ENCODE results near the gene TSTD1. TPM values are rescaled to one million over a fixed set of nuclear protein-coding genes. Genes with fewer than 3 reads are reported as not detected.
"Not testable (repeated sequence)": the region's sequence is repeated elsewhere in the genome, so short reads cannot be mapped to it uniquely, and the experiment has no call there.

Gene TSTD1
- total RNA-seq, 6 donors from 2014 or later, result 56.2 to 170 (median 113) TPM

GRCh38 chr1:161021165-161021969 is 17.4 kb downstream of the TSTD1 start:
- DNase-seq, result peak; percentile 97 to 98
- no peaks in the 10 kb centered on the region for H3K36me3 ChIP-seq
- TF ChIP-seq, protein P1, sequence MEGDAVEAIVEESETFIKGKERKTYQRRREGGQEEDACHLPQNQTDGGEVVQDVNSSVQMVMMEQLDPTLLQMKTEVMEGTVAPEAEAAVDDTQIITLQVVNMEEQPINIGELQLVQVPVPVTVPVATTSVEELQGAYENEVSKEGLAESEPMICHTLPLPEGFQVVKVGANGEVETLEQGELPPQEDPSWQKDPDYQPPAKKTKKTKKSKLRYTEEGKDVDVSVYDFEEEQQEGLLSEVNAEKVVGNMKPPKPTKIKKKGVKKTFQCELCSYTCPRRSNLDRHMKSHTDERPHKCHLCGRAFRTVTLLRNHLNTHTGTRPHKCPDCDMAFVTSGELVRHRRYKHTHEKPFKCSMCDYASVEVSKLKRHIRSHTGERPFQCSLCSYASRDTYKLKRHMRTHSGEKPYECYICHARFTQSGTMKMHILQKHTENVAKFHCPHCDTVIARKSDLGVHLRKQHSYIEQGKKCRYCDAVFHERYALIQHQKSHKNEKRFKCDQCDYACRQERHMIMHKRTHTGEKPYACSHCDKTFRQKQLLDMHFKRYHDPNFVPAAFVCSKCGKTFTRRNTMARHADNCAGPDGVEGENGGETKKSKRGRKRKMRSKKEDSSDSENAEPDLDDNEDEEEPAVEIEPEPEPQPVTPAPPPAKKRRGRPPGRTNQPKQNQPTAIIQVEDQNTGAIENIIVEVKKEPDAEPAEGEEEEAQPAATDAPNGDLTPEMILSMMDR (IDR thresholded peaks at IDR 0.05), result no peak
- TF ChIP-seq POLR2AphosphoS5 (IDR thresholded peaks at IDR 0.05), result peak in 1 of 2 donors; percentile 73
- TF ChIP-seq EP300 (IDR thresholded peaks at IDR 0.05), result no peak
- TF ChIP-seq POLR2A (IDR thresholded peaks at IDR 0.05), result peak in 3 of 4 donors; percentile 14 to 77 (median 33)
- no peaks in the 10 kb centered on the region for H3K9me3 ChIP-seq
- no peaks in the 10 kb centered on the region for H3K27me3 ChIP-seq
- 16 to 22% methylated on average over 20 to 28 of the region's 34 CpGs for WGBS, 2 donors
- peaks cover 22 to 39% (median 34%) of the 10 kb centered on the region in 4 donors for H3K4me1 ChIP-seq
- H3K4me3 ChIP-seq, result peak overlapping the region; percentile 59 to 79 (median 68)
- H3K27ac ChIP-seq, result peak overlapping the region; percentile 91 to 96 (median 93)
- ATAC-seq (ENCODE audit: low FRiP score in 2 of 2), result peak; percentile 91 to 96

- no peaks in the 10 kb centered on the region for H3K9me3 ChIP-seq
- peak within 1 kb of the TSS; percentile 59 to 79 (median 68) for H3K4me3 ChIP-seq
- H3K27ac ChIP-seq, result peak within 1 kb of the TSS; percentile 91 to 96 (median 93)
- H3K4me1 ChIP-seq, result peaks cover 27 to 47% (median 39%) of the 10 kb centered on the region in 4 donors
- TF ChIP-seq POLR2AphosphoS5 (IDR thresholded peaks at IDR 0.05) (peak; percentile 63 to 73), EP300 (IDR thresholded peaks at IDR 0.05) (peak in 1 of 4 donors; percentile 15), POLR2A (IDR thresholded peaks at IDR 0.05) (peak in 3 of 4 donors; percentile 47 to 88 (median 60))
- TF ChIP-seq, protein P1 (IDR thresholded peaks at IDR 0.05), result peak; percentile 5 to 85 (median 60)
- H3K27me3 ChIP-seq, result no peaks in the 10 kb centered on the region
- ATAC-seq (ENCODE audit: low FRiP score in 2 of 2) (peak; percentile 66 to 85), DNase-seq (peak; percentile 83 to 86)
- WGBS, 2 donors, result 1% methylated on average over 34 to 36 of the region's 36 CpGs
- no peaks in the 10 kb centered on the region for H3K36me3 ChIP-seq
Observed at GRCh38 chr1:161020509-161021164, 18.1 kb downstream of the TSTD1 start, which contains the start of gene F11R. Gene F11R (minus strand): TSS chr1:161021152. CDS start chr1:161021073, 79 bp downstream.

DNA sequence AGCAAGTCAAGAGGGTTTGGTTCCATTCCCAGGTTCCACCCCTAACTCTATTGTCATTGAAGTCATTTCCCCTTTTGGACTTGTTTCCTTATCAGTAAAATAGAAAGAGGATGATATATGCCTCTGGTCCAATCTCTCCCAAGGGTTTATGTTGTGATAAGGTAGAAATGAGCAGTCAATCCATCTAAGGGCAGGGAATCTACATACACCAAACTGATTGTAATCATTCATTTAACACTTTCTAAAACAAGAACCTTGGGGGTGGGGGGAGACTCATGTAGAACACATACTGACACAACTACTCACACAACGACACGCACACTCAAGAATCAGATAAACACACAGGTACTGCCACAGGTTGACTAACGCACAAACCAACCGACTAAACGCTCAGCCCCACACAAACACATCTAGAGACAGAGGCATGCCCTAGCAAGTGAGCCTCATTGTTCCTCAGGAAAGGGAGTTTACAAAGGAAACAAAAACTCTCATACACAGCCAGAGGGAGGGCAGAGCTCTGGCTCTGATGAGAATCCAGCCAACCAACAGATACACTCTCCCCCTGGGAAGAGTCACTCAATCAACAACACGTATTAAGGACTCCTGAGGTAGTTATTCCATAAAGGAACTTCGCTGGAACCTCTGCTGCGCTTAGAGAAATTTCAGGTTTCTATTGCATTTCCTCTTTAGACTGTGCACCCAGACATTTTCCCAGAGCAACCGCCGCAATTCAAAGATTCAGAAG is 18.8 kb downstream of the TSTD1 start:
- peak; percentile 2 to 12 for ATAC-seq (ENCODE audit: low FRiP score in 2 of 2)

GRCh38 chr1:161019111-161019660 is 19.6 kb downstream of the TSTD1 start:
- peaks cover 42 to 61% (median 51%) of the 10 kb centered on the region in 4 donors for H3K4me1 ChIP-seq
- DNase-seq, result peak in 1 of 2 donors; percentile 37
- WGBS, 2 donors, result 53 to 59% methylated on average over 15 of the region's 15 CpGs
- H3K27me3 ChIP-seq; ATAC-seq (ENCODE audit: low FRiP score in 2 of 2); H3K36me3 ChIP-seq; H3K9me3 ChIP-seq: not testable (repeated sequence)
- peak overlapping the region in 3 of 4 donors; percentile 60 to 79 (median 77) for H3K4me3 ChIP-seq
- peak overlapping the region; percentile 91 to 96 (median 93) for H3K27ac ChIP-seq

More for the DNA sequence above, 18.8 kb downstream of the TSTD1 start:
- H3K4me3 ChIP-seq, result peak overlapping the region; percentile 59 to 79 (median 68)
- H3K9me3 ChIP-seq, result no peaks in the 10 kb centered on the region
- 6 to 14% methylated on average over 10 of the region's 10 CpGs for WGBS, 2 donors
- no peak for DNase-seq
- TF ChIP-seq POLR2AphosphoS5 (IDR thresholded peaks at IDR 0.05) (peak; percentile 35 to 67), POLR2A (IDR thresholded peaks at IDR 0.05) (no peak)
- H3K36me3 ChIP-seq, result no peaks in the 10 kb centered on the region
- no peaks in the 10 kb centered on the region for H3K27me3 ChIP-seq
- peaks cover 34 to 54% (median 44%) of the 10 kb centered on the region in 4 donors for H3K4me1 ChIP-seq
- peak overlapping the region; percentile 91 to 96 (median 93) for H3K27ac ChIP-seq

DNA sequence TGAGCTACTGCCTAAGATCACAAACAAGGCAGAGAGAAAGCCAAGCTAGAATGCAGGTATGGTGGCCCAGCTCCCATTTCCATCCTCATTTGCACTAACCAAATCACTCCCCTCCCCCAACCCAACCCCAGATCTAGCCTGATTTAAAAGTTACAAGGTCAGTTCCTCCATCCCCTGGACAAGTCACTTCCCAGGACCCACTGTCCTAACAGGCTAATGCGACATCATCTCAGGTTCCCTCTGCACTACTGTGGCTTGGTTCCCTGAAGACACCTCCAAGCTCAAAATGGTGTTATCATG is 20.2 kb downstream of the TSTD1 start:
- WGBS, 2 donors, result 60 to 70% methylated on average over 1 of the region's 1 CpG
- DNase-seq, result no peak
- H3K4me1 ChIP-seq, result peaks cover 48 to 66% (median 54%) of the 10 kb centered on the region in 4 donors
- H3K27ac ChIP-seq, result peak overlapping the region; percentile 91 to 96 (median 93)
- H3K9me3 ChIP-seq, result no peaks in the 10 kb centered on the region
- peak overlapping the region in 3 of 4 donors; percentile 60 to 79 (median 77) for H3K4me3 ChIP-seq
- H3K27me3 ChIP-seq, result no peaks in the 10 kb centered on the region
- ATAC-seq (ENCODE audit: low FRiP score in 2 of 2), result no peak
- TF ChIP-seq, protein P1 (IDR thresholded peaks at IDR 0.05), result no peak
- TF ChIP-seq POLR2AphosphoS5 (IDR thresholded peaks at IDR 0.05) (no peak), POLR2A (IDR thresholded peaks at IDR 0.05) (no peak), EP300 (IDR thresholded peaks at IDR 0.05) (no peak)
- no peaks in the 10 kb centered on the region for H3K36me3 ChIP-seq
